Colonic mucosa (tissue), 4 donors: Measurements from ENCODE around the gene NR3C2. TPM values are rescaled to one million over a fixed set of nuclear protein-coding genes. Genes with fewer than 3 reads are reported as not detected.

Experiments
- DNase-seq: peaks from one replicate; pipeline ENCODE4 v3.0.0-alpha.2; 2020
- H3K27ac ChIP-seq: fragments of 200-600 bp; one replicate; pipeline ENCODE4 v1.8.0; 2021
- H3K27me3 ChIP-seq: fragments of 200-600 bp; one replicate; pipeline ENCODE4 v1.8.0; 2021
- H3K36me3 ChIP-seq: fragments of 200-600 bp; one replicate; pipeline ENCODE4 v1.8.0; 2021
- H3K4me1 ChIP-seq: fragments of 200-600 bp; one replicate; pipeline ENCODE4 v1.8.0; 2021; ENCODE audit warnings: mild to moderate bottlenecking
- H3K4me3 ChIP-seq: fragments of 200-600 bp; one replicate; pipeline ENCODE4 v1.8.0; 2021
- H3K9ac ChIP-seq, 2 donors: one replicate each; pipeline ENCODE4 v1.7.0; 2013; ENCODE audit warnings: control low read depth in 2 of 2, low read depth in 2 of 2, low read length in 2 of 2
- H3K9me3 ChIP-seq: fragments of 200-600 bp; one replicate; pipeline ENCODE4 v1.8.0; 2021
- CTCF ChIP-seq: fragments of 200-600 bp; IDR thresholded peaks from one replicate; pipeline ENCODE4 v1.8.0; 2022; ENCODE audit warnings: antibody characterized with exemption, mild to moderate bottlenecking
- intact Hi-C: fragments of 100-400 bp; cut with DNase I; formaldehyde crosslinking; loops from one replicate; pipeline ENCODE4 v1.14.1; 2022
- total RNA-seq, 2 donors: library from RNA; stranded (reverse); fragmentation: NEBNext Ultra II Directional in 1 of 2; extraction: Animal tissue kit (Norgen Biotek cat#: 25700) in 1 of 2; gene quantifications; one replicate each; pipeline ENCODE4 v1.2.1, GENCODE V29; 2021
- donor health status: healthy.
- donor health status: DM: no; HTN: no; CAD: no.
- donor health status: DM: no; HTN: no; CAD: no.

NR3C2 gene
- total RNA-seq, 2 donors from 2014 or later, result 74.8 to 96.0 TPM

DNA sequence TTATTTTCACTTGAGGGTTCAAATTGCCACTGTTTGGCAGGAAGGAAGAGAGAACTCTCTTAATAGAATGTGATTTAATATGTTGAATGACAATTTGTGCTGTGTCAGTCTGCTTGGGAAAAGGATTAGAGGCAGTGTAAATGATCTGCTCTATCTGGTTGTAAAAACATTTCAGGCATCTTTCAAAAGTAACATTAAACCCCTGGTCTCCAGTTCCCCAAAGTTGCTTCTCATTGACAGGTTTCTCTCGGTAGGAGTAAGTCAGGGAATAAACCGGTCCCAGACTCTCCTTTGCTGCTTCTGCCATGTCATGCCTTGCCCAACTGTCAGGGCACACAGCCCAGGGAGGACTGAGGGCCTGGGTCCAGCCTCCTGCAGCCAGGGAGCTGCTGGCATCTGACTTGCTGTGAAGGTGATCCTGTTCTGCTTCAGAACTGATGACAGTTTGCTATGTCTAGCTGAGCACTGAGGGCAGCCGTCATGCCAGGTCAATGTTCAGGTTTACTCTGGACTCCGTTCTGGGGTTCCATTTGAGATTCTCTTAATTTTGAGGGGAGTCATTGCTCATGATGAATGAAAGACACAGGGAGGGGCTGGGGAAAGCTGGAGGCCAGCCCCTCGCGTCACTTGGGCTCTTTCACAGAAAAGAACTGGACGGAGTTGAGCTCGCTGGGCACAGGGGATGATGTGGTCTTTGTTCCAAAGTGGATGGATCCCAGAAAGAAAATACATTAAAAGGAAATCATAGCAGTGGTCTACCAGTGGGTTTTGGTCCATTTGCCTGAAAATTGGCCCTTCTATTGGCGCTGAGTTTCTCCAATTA, 397.9 kb downstream of the NR3C2 start:
- intact Hi-C loops, result no loop called here
- no peak for TF ChIP-seq CTCF
- Histone ChIP-seq H3K4me1 (no peaks in the 10 kb centered on the region), H3K36me3 (no peaks in the 10 kb centered on the region), H3K9me3 (no peaks in the 10 kb centered on the region), H3K27me3 (no peaks in the 10 kb centered on the region), H3K9ac (no peak overlapping the region), H3K27ac (no peak overlapping the region), H3K4me3 (no peak overlapping the region)
- DNase-seq, result no peak

GRCh38 chr4:148041606-148042329, 400.4 kb downstream of the NR3C2 start:
- intact Hi-C loops, result no loop called here
- Histone ChIP-seq H3K4me1 (no peaks in the 10 kb centered on the region), H3K9me3 (no peaks in the 10 kb centered on the region), H3K36me3 (no peaks in the 10 kb centered on the region), H3K27ac (no peak overlapping the region), H3K9ac (no peak overlapping the region), H3K27me3 (no peaks in the 10 kb centered on the region), H3K4me3 (no peak overlapping the region)
- DNase-seq, result no peak
- no peak for TF ChIP-seq CTCF

DNA sequence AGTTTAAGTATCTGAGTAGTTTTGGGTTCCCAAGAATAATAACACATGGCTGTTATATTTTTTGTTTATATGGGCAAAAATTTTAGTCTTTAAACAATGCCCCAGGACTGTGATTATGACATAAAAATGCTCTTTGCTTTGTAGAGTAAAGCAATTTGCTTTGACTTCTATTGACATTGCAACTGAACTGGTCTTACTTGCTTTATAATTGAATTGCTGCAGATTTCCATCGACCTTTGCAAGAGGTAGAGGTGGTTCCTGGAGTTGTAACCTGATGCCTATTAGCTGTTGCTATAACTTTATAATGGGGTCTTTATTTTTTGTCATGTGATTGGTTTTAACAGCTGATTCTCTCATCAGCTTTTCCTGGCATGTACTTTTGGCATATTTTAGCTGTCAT, 407.4 kb downstream of the NR3C2 start:
- intact Hi-C loops, result no loop called here
- TF ChIP-seq CTCF, result no peak
- DNase-seq, result no peak
- H3K4me3 ChIP-seq, result no peak overlapping the region
- H3K27me3 ChIP-seq, result no peaks in the 10 kb centered on the region
- no peak overlapping the region for H3K9ac ChIP-seq
- no peak overlapping the region for H3K27ac ChIP-seq
- H3K36me3 ChIP-seq, result no peaks in the 10 kb centered on the region
- no peaks in the 10 kb centered on the region for H3K4me1 ChIP-seq
- no peaks in the 10 kb centered on the region for H3K9me3 ChIP-seq

- Histone ChIP-seq H3K9me3 (no peaks in the 10 kb centered on the region), H3K4me1 (no peaks in the 10 kb centered on the region), H3K9ac (no peak overlapping the region), H3K27me3 (no peaks in the 10 kb centered on the region), H3K27ac (no peak overlapping the region), H3K36me3 (no peaks in the 10 kb centered on the region), H3K4me3 (no peak overlapping the region)
- no peak for DNase-seq
- no peak for TF ChIP-seq CTCF
- intact Hi-C loops, result no loop called here
These were observed 411.9 kb downstream of the NR3C2 start for GRCh38 chr4:148030193-148030873.

- Histone ChIP-seq H3K27ac (no peak overlapping the region), H3K4me3 (no peak overlapping the region), H3K9me3 (no peaks in the 10 kb centered on the region), H3K27me3 (no peaks in the 10 kb centered on the region), H3K36me3 (no peaks in the 10 kb centered on the region), H3K9ac (no peak overlapping the region), H3K4me1 (no peaks in the 10 kb centered on the region)
- no peak for TF ChIP-seq CTCF
- intact Hi-C loops, result no loop called here
- no peak for DNase-seq
These were observed 412.4 kb downstream of the NR3C2 start for GRCh38 chr4:148029781-148030180.
